ENCODE results near the gene SOX10. TPM values are rescaled to one million over a fixed set of nuclear protein-coding genes. Genes with fewer than 3 reads are reported as not detected.

The SOX10 gene
- total RNA-seq, 3 donors from 2014 or later: 0.46 to 21.2 (median 1.7) TPM

GRCh38 chr22:37973271-37974170 lies 10.8 kb downstream of the SOX10 start:
- ATAC-seq: no peak
- intact Hi-C loops (cut with DNase I, micrococcal nuclease): no loop called here
- TF ChIP-seq CTCF (IDR thresholded peaks at IDR 0.05): no peak
- no peak for DNase-seq
- Histone ChIP-seq H3K4me1 (ENCODE audit: low read depth) (no peaks in the 10 kb centered on the region), H3K9me3 (no peaks in the 10 kb centered on the region), H3K4me3 (no peak overlapping the region), H3K36me3 (ENCODE audit: low read depth) (no peaks in the 10 kb centered on the region)

DNA sequence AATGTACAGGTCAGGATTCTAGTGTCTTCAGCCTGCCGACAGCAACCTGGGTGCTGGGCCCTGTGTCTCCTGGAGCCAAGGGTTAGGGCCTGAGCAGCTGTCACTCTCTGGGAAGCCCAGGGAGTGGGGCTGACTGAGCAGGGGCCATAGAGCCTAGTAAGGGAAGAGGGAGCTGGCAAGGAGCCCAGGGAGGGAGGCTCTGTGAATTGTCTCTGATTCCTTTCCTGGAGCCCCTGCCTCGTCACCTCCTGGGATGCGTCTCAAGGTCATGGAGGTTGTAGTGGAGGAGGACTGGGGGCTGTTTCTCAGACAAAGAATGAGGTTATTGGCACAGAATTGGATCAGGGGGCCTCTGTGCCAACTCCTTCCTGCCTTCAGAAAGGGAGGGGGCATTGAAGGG lies 11.8 kb downstream of the SOX10 start:
- DNase-seq (no peak), ATAC-seq (no peak)

DNA sequence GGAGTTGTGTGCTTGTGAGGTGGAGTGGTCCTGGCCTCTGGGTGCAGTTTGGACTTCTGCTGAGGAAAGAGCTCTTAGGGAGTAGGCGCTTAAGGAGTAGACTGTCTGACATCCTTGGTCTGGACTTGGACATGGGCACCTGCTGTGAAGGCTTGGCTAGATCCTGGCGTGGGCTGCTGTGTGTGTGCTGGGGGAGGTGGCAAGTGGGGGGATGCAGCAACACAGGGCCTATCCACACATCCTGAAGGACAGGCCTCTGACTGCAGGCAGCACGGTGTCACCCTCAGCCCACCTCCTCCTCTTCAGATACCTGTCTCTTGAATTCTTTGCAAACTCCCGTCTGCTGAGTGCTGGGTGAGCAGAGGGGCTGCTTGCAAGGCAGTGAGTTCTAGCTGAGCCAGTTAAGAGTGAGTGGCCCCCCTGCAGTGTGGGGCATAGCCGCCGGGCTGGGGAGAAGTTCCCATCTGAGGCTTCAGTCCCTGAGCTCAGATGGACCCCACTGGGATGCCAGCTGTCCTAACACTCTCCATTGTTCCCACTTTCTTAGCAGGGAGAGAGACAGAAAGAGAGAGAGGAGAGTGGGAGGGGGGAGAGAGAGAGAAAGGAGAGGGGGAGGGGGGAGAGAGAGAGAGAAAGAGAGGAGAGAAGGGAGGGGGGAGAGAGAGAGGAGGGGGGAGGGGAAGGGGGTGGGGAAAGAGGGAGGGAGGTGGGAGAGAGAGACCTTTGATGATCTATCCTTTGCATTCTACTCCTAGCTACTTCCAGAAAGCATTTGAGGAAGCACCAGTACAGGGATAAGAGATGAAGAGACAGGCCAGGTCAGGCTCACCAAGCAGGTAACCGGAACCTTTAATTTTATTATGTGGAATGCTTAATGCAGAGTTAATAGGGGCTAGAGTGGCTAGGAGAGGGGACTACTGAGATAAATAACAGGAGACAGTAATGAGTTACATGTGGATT lies 12.6 kb downstream of the SOX10 start:
- H3K4me1 ChIP-seq (ENCODE audit: low read depth): no peaks in the 10 kb centered on the region
- no peak for TF ChIP-seq CTCF (IDR thresholded peaks at IDR 0.05)
- ATAC-seq: no peak
- H3K4me3 ChIP-seq: no peak overlapping the region
- intact Hi-C loops (cut with DNase I, micrococcal nuclease): no loop called here
- no peak for DNase-seq
- no peaks in the 10 kb centered on the region for H3K36me3 ChIP-seq (ENCODE audit: low read depth)
- H3K9me3 ChIP-seq: no peaks in the 10 kb centered on the region

More for the DNA sequence above, 11.8 kb downstream of the SOX10 start:
- TF ChIP-seq CTCF (IDR thresholded peaks at IDR 0.05): no peak
- intact Hi-C loops (cut with DNase I, micrococcal nuclease): no loop called here
- H3K4me3 ChIP-seq: no peak overlapping the region
- H3K9me3 ChIP-seq: no peaks in the 10 kb centered on the region
- H3K36me3 ChIP-seq (ENCODE audit: low read depth): no peaks in the 10 kb centered on the region
- H3K4me1 ChIP-seq (ENCODE audit: low read depth): no peaks in the 10 kb centered on the region

- Histone ChIP-seq H3K4me1 (ENCODE audit: low read depth) (no peaks in the 10 kb centered on the region), H3K4me3 (no peak overlapping the region), H3K9me3 (no peaks in the 10 kb centered on the region), H3K36me3 (ENCODE audit: low read depth) (no peaks in the 10 kb centered on the region)
- no peak for ATAC-seq
- DNase-seq: no peak
- intact Hi-C loops (cut with DNase I, micrococcal nuclease): no loop called here
- no peak for TF ChIP-seq CTCF (IDR thresholded peaks at IDR 0.05)
These were observed 13.5 kb downstream of the SOX10 start for GRCh38 chr22:37970864-37971263.

GRCh38 chr22:37968452-37969251 lies 15.7 kb downstream of the SOX10 start:
- no peak for TF ChIP-seq CTCF (IDR thresholded peaks at IDR 0.05)
- H3K36me3 ChIP-seq (ENCODE audit: low read depth): no peaks in the 10 kb centered on the region
- intact Hi-C loops (cut with DNase I, micrococcal nuclease): loop anchor here in 1 of 2 donors (5.0 kb wide), 1 partner anchor 151 kb away; no protein-coding TSS in a partner anchor
- ATAC-seq (no peak), DNase-seq (no peak)
- H3K4me1 ChIP-seq (ENCODE audit: low read depth): no peaks in the 10 kb centered on the region
- no peak overlapping the region for H3K4me3 ChIP-seq
- H3K9me3 ChIP-seq: no peaks in the 10 kb centered on the region
